H9 (cell line): ENCODE data around the gene ARHGAP15. TPM values are rescaled to one million over a fixed set of nuclear protein-coding genes. Genes with fewer than 3 reads are reported as not detected.

Experiments
- DNase-seq: peaks from one replicate; pipeline ENCODE4 v3.0.0-alpha.2; 2017
- H2AFZ ChIP-seq: one replicate; pipeline ENCODE4 v1.6.1; 2013; ENCODE audit warnings: mild to moderate bottlenecking, low read length, control low read depth, moderate library complexity
- H2AK5ac ChIP-seq: 2 replicates; pipeline ENCODE4 v1.6.1; 2013; ENCODE audit warnings: low read length, control low read depth, mixed read lengths; ENCODE audit not compliant: insufficient read length
- H2BK120ac ChIP-seq: one replicate; pipeline ENCODE4 v1.6.1; 2013; ENCODE audit warnings: low read depth, mild to moderate bottlenecking, low read length, control low read depth, inconsistent platforms; ENCODE audit not compliant: poor library complexity, severe bottlenecking
- H2BK12ac ChIP-seq: 2 replicates; pipeline ENCODE4 v1.6.1; 2013; ENCODE audit warnings: low read length, control low read depth, mixed read lengths, low read depth; ENCODE audit not compliant: insufficient read length
- H2BK15ac ChIP-seq: 2 replicates; pipeline ENCODE4 v1.6.1; 2013; ENCODE audit warnings: low read depth, low read length, control low read depth
- H2BK20ac ChIP-seq: one replicate; pipeline ENCODE4 v1.6.1; 2013; ENCODE audit warnings: low read depth, mild to moderate bottlenecking, low read length, control low read depth, inconsistent platforms; ENCODE audit not compliant: poor library complexity, severe bottlenecking
- H2BK5ac ChIP-seq: 2 replicates; pipeline ENCODE4 v1.6.1; 2013; ENCODE audit warnings: low read length, control low read depth, mixed read lengths; ENCODE audit not compliant: insufficient read length
- H3K14ac ChIP-seq: 2 replicates; pipeline ENCODE4 v1.6.1; 2013; ENCODE audit warnings: low read length, control low read depth; ENCODE audit not compliant: insufficient read depth
- H3K18ac ChIP-seq: 2 replicates; pipeline ENCODE4 v1.6.1; 2013; ENCODE audit warnings: low read depth, mild to moderate bottlenecking, mixed read lengths, low read length, control low read depth; ENCODE audit not compliant: insufficient read length
- H3K23ac ChIP-seq: 2 replicates; pipeline ENCODE4 v1.6.1; 2013; ENCODE audit warnings: low read length, control low read depth, mixed read lengths, low read depth; ENCODE audit not compliant: insufficient read length
- H3K23me2 ChIP-seq: 2 replicates; pipeline ENCODE4 v1.6.1; 2013; ENCODE audit warnings: low read depth, mild to moderate bottlenecking, mixed read lengths, low read length, control low read depth; ENCODE audit not compliant: insufficient read length, poor library complexity, severe bottlenecking
- H3K27ac ChIP-seq: 2 replicates; pipeline ENCODE4 v1.5.1; 2013; ENCODE audit warnings: low read length, control low read depth, mixed read lengths, low read depth; ENCODE audit not compliant: insufficient read length
- H3K27me3 ChIP-seq: 2 replicates; pipeline ENCODE4 v1.6.1; 2013; ENCODE audit warnings: low read length, control low read depth, inconsistent platforms; ENCODE audit not compliant: insufficient read depth
- H3K4ac ChIP-seq: 2 replicates; pipeline ENCODE4 v1.6.1; 2013; ENCODE audit warnings: low read depth, mild to moderate bottlenecking, control low read depth, inconsistent platforms, low read length, moderate library complexity
- H3K4me1 ChIP-seq: 2 replicates; pipeline ENCODE4 v1.6.1; 2013; ENCODE audit warnings: low read length, control low read depth, inconsistent platforms; ENCODE audit not compliant: insufficient read depth
- H3K4me2 ChIP-seq: 2 replicates; pipeline ENCODE4 v1.6.1; 2013; ENCODE audit warnings: low read length, control low read depth, mixed read lengths; ENCODE audit not compliant: insufficient read length, insufficient read depth
- H3K56ac ChIP-seq: 2 replicates; pipeline ENCODE4 v1.6.1; 2013; ENCODE audit warnings: low read depth, mild to moderate bottlenecking, mixed read lengths, low read length, control low read depth; ENCODE audit not compliant: insufficient read length
- H3K79me1 ChIP-seq: 2 replicates; pipeline ENCODE4 v1.6.1; 2013; ENCODE audit warnings: low read depth, mild to moderate bottlenecking, moderate library complexity, low read length, control low read depth, inconsistent platforms; ENCODE audit not compliant: insufficient read depth, poor library complexity, severe bottlenecking
- H3K79me2 ChIP-seq: 2 replicates; pipeline ENCODE4 v1.6.1; 2013; ENCODE audit warnings: low read length, control low read depth, inconsistent platforms; ENCODE audit not compliant: insufficient read depth
- H3K9ac ChIP-seq: 2 replicates; pipeline ENCODE4 v1.6.1; 2013; ENCODE audit warnings: low read length, control low read depth, mixed read lengths; ENCODE audit not compliant: insufficient read length; ENCODE audit errors: extremely low read depth
- H3K9me3 ChIP-seq: one replicate; pipeline ENCODE4 v1.6.1; 2013; ENCODE audit warnings: low read depth, low read length, inconsistent platforms; ENCODE audit not compliant: control insufficient read depth
- H3T11ph ChIP-seq: one replicate; pipeline ENCODE4 v1.6.1; 2013; ENCODE audit warnings: mild to moderate bottlenecking, low read length, control low read depth, inconsistent platforms
- H4K20me1 ChIP-seq: one replicate; pipeline ENCODE4 v1.6.1; 2013; ENCODE audit not compliant: control insufficient read depth, insufficient read length, insufficient read depth
- H4K5ac ChIP-seq: 2 replicates; pipeline ENCODE4 v1.6.1; 2013; ENCODE audit warnings: low read depth, mild to moderate bottlenecking, mixed read lengths, low read length, control low read depth; ENCODE audit not compliant: insufficient read length
- H4K8ac ChIP-seq: replicated peaks from 2 replicates; pipeline ENCODE4 v1.6.1; 2013; ENCODE audit warnings: low read length, control low read depth, mixed read lengths, low read depth; ENCODE audit not compliant: insufficient read length
- H4K91ac ChIP-seq: 2 replicates; pipeline ENCODE4 v1.6.1; 2013; ENCODE audit warnings: low read depth, mild to moderate bottlenecking, moderate library complexity, mixed read lengths, low read length, control low read depth; ENCODE audit not compliant: insufficient read length
- H3K27ac Mint-ChIP-seq, 3 experiments: 2 replicates in 2 of 3; 3 replicates in 1 of 3; pipeline ENCODE4 v1.8.0; 2020 to 2021; ENCODE audit warnings: mixed read lengths in 3 of 3, mild to moderate bottlenecking in 1 of 3, moderate library complexity in 1 of 3
- H3K27me3 Mint-ChIP-seq: 2 replicates; pipeline ENCODE4 v1.8.0; 2021; ENCODE audit warnings: low read depth, mild to moderate bottlenecking, moderate library complexity, mixed read lengths
- H3K36me3 Mint-ChIP-seq, 3 experiments: 2 replicates in 2 of 3; 3 replicates in 1 of 3; pipeline ENCODE4 v1.8.0; 2020 to 2021; ENCODE audit warnings: low read depth in 3 of 3, mixed read lengths in 3 of 3; ENCODE audit not compliant: insufficient read depth in 1 of 3
- H3K4me1 Mint-ChIP-seq, 2 experiments: 2 replicates each; pipeline ENCODE4 v1.8.0; 2020; ENCODE audit warnings: mixed read lengths in 2 of 2
- H3K4me3 Mint-ChIP-seq, 2 experiments: 2 replicates in 1 of 2; 3 replicates in 1 of 2; pipeline ENCODE4 v1.8.0; 2020 to 2021; ENCODE audit warnings: mild to moderate bottlenecking in 2 of 2, mixed read lengths in 2 of 2, moderate library complexity in 1 of 2
- H3K9me3 Mint-ChIP-seq, 2 experiments: 2 replicates in 1 of 2; 3 replicates in 1 of 2; pipeline ENCODE4 v1.8.0; 2020; ENCODE audit warnings: mild to moderate bottlenecking in 2 of 2, mixed read lengths in 2 of 2, moderate library complexity in 1 of 2
- WGBS: extraction: QIAGEN DNeasy Blood & Tissue Kit; methylation state at CpG from one replicate; pipeline ENCODE4 v1.1.7; 2013; ENCODE audit warnings: missing lambda C conversion rate, low lambda C conversion rate, mixed read lengths; ENCODE audit not compliant: insufficient read length; ENCODE audit errors: extremely low coverage; 5-methylcytosine and 5-hydroxymethylcytosine counted together
- total RNA-seq: library from RNA; stranded (reverse); gene quantifications from 2 replicates; pipeline ENCODE4 v1.2.1, GENCODE V29; 2021
- TF ChIP-seq, protein P1 (sequence below): fragments of 200-600 bp; sonication (generic); conservative IDR thresholded peaks from 3 replicates; pipeline ENCODE4 v1.8.0; 2021; ENCODE audit warnings: antibody characterized with exemption, mild to moderate bottlenecking

Gene ARHGAP15
- total RNA-seq, 1 experiment from 2014 or later = not detected

DNA sequence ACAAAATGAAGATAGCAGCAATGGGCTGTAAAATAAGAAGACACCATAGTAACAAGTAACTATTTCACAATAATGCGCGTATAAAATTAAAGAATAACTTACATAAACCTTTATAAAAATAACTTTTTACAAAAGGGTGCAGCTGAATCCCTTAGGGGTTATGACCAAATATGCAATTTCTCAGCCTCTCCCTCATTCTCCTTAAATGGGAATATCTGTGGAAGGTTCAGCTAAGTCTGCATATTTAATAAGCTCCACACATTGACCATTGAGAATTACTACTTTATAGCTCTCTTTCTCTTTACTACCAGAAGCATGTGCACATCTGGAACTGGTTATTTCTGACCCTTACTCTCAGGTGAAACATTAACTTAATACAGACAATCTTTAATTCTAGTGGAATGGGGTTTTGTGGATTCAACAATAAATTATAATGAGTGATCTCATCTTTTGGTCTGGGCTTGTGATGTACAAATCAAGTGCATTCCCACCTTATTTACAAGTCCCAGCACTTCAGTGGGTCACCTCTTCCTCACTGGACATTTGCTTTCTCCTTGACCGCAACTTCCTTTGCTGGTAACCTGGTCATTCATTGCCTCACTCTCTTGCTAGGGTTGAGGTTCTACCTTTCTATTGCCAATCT, 15.7 kb downstream of the ARHGAP15 start:
- Mint-ChIP-seq H3K27me3 (no peaks in the 10 kb centered on the region), H3K27ac (no peak overlapping the region), H3K36me3 (no peaks in the 10 kb centered on the region), H3K4me1 (0 out of 4 replicates have a peak, but pooled peaks cover 0 to 3% of the 10 kb centered on the region in 2 experiments), H3K9me3 (no peaks in the 10 kb centered on the region), H3K4me3 (no peak overlapping the region)
- Histone ChIP-seq H3K79me2 (no peaks in the 10 kb centered on the region), H3K56ac (no peak overlapping the region), H3T11ph (no peak overlapping the region), H3K14ac (no peak overlapping the region), H3K23ac (no peak overlapping the region), H4K91ac (no peak overlapping the region), H3K23me2 (no peaks in the 10 kb centered on the region), H3K18ac (no peak overlapping the region), H3K4ac (no peak overlapping the region), H4K20me1 (no peaks in the 10 kb centered on the region), H2BK120ac (no peak overlapping the region), H3K27me3 (no peaks in the 10 kb centered on the region), H3K79me1 (no peaks in the 10 kb centered on the region), H3K9ac (no peak overlapping the region), H3K9me3 (no peaks in the 10 kb centered on the region), H2BK15ac (no peak overlapping the region), H3K4me1 (no peaks in the 10 kb centered on the region), H2BK12ac (no peak overlapping the region), H4K5ac (no peak overlapping the region), H3K4me2 (no peak overlapping the region), H3K27ac (no peak overlapping the region), H2BK5ac (no peak overlapping the region), H2AFZ (no peak overlapping the region), H2AK5ac (no peak overlapping the region), H2BK20ac (no peak overlapping the region), H4K8ac (no peak overlapping the region)
- no CpG with 5 or more reads among the region's 3 CpGs for WGBS
- TF ChIP-seq, protein P1, sequence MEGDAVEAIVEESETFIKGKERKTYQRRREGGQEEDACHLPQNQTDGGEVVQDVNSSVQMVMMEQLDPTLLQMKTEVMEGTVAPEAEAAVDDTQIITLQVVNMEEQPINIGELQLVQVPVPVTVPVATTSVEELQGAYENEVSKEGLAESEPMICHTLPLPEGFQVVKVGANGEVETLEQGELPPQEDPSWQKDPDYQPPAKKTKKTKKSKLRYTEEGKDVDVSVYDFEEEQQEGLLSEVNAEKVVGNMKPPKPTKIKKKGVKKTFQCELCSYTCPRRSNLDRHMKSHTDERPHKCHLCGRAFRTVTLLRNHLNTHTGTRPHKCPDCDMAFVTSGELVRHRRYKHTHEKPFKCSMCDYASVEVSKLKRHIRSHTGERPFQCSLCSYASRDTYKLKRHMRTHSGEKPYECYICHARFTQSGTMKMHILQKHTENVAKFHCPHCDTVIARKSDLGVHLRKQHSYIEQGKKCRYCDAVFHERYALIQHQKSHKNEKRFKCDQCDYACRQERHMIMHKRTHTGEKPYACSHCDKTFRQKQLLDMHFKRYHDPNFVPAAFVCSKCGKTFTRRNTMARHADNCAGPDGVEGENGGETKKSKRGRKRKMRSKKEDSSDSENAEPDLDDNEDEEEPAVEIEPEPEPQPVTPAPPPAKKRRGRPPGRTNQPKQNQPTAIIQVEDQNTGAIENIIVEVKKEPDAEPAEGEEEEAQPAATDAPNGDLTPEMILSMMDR = no peak
- no peak for DNase-seq
